GM20431 (cell line): Measurements from ENCODE around the gene TMEM141.
"Not testable (repeated sequence)": the region's sequence is repeated elsewhere in the genome, so short reads cannot be mapped to it uniquely, and the experiment has no call there.

Source experiments
- in situ Hi-C: fragments of 300-500 bp; cut with MseI, MboI; formaldehyde crosslinking; loops from one replicate; pipeline ENCODE4 v1.15.0; 2020; ENCODE audit warnings: low sequenced_read_pairs; ENCODE audit not compliant: unreplicated experiment

TMEM141 gene

DNA sequence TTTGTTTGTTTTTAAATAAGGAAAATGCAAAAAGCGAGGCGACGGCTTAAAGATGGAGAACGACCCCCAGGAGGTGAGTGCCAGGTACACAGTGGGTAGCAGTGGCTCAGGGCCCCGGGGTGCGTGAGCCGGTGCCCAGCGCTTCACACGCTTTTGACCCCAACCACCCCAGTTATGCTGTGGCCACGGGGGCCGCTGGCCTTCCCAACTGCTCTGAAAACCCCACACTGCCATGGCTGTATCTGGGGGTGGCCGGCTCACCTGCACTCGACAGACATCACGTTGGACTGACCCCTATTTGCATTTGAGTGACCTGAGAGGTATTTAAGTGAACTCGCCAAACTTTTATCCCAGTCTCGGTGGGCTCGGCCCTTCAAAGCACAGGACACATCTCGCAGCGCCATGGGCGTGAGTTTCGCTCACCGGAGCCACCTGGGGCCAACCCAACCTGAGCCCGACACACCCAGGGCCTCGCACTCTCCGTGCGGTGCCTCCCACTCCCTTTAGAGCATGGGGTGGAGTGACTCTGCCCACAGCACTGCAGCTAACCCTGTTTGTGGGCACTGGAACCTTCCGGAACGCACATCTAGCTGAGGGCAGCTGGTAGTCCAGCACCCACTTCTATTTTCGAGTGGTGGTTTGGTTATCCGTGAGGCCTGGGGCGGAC is 37.5 kb downstream of the TMEM141 start:
- in situ Hi-C loops, result no loop called here

DNA sequence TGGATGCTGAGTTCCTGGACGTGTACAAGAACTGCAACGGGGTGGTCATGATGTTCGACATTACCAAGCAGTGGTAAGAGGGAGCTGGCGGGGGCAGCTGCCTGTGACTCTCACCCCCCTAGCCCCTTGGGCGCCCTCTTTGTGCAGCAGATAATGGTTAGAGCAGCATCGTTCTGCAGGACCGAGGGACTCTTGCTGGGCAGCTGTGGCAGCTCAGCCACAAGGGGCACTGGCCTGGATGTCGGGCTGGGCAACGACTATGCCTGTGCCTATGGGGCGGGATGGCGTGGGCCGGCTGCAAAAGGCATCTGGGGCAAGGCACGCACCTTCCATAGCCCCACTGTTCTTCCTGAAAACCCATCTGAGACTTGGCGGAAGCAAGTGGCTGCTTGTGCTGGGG is 38.3 kb downstream of the TMEM141 start:
- in situ Hi-C loops, result no loop called here

DNA sequence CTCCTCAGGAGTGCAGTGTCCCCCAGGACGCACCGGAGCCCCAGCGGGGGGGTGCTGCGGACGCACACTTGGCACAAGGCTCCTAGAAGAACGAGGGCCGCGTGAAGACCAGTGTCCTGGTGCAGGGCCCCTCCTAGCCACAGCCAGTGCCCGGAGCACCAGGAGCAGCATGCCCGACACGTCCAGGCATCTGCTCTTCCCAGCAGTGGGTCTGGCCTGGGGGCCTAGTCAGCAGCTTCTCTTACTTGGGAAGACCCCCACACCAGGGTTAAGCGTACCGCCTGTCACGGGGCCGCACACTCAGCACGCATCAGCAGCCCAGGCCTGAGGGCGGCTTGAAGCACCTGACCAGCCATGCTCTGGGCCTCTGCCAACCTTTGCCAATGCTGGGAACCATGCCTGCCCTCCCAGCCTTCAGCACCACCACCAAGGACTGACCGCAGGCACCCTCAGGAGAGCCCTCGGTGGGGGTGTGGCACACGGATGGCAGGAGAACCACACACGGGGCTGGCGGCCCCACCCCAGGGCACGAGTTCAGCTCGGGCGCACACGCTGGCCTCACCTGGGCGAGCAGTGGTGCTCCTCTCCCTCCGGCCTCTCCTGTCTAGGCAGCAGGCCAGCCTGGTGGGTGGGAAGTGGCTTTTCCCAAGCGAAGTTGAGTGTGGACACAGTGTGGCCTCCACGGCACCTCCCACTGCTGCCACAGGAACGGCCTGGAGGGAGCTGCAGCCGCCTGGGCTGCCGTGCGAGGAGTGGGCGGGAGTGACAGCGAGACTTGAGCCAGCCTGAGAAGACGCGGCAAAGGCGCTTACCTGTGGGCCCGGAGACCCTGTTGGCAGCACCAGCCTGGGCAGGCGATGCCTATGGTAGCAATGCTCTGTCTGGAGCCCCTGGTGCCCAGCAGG is 39.1 kb downstream of the TMEM141 start:
- in situ Hi-C loops, result no loop called here

DNA sequence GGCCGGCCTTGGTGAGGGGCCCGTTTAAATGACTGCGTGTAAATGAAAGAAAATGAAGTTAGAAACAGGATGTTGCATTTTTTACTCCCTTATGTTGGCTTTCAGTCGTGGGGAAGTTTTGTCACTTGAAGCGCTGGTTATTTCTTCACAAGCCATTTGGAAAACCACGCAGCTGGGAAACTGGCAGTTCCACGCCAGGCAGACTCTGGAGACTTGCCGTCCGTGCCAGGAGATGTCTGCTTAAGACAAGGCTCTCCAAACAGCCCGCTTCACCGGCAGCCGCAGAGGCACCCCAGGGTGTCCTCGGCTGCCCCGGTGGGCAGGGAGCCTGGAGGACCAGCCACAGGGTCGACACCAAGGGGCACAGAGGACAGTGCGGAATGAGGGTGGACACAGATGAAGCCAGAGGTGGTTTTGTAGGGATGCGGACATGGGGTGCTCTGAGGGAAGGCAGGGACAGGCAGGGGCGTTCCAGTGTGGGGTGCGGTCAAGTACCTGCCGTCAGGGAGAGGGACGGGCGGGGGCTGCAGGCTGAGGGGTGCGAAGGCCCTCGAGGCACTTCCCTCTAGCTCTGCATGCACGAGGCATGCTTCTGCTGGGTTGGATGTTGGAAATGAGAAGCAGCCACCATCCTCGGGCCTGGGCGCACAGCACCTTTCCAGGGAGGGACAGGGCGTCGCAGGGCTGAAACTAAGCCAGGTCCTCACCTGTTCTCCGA is 40.0 kb downstream of the TMEM141 start:
- in situ Hi-C loops, result no loop called here

DNA sequence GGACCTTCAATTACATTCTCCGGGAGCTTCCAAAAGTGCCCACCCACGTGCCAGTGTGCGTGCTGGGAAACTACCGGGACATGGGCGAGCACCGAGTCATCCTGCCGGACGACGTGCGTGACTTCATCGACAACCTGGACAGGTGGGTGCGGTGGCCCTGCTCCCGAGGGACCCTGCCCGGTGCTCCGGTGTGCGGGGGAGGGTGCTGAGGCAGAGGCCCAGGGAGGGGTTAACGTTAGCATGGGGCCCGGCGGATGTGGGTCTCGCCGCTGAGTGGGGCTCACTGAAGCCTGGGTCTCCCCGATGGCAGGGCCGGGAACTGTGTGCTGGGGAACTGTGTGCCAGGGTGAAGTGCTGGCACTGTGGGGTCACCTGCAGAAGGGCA is 40.6 kb downstream of the TMEM141 start:
- in situ Hi-C loops, result no loop called here

DNA sequence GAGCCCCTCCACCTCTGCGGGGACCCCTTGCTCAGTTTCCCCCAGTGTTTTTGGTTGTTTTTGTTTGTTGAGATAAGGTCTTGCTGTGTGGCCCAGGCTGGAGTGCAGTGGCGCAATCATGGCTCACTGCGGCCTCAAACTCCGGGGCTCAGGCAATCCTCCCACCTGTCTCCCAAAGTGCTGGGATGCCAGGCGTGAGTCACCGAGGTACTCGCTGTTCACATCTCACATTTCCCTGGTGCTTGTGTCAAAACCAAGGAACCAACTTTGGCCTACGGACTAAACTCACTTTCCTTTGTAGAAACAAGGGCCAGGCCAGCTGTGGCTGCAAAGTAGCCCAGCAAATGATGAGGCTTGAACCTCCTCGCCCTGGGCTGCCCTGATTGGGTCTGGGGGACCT is 41.4 kb downstream of the TMEM141 start:
- in situ Hi-C loops, result no loop called here

DNA sequence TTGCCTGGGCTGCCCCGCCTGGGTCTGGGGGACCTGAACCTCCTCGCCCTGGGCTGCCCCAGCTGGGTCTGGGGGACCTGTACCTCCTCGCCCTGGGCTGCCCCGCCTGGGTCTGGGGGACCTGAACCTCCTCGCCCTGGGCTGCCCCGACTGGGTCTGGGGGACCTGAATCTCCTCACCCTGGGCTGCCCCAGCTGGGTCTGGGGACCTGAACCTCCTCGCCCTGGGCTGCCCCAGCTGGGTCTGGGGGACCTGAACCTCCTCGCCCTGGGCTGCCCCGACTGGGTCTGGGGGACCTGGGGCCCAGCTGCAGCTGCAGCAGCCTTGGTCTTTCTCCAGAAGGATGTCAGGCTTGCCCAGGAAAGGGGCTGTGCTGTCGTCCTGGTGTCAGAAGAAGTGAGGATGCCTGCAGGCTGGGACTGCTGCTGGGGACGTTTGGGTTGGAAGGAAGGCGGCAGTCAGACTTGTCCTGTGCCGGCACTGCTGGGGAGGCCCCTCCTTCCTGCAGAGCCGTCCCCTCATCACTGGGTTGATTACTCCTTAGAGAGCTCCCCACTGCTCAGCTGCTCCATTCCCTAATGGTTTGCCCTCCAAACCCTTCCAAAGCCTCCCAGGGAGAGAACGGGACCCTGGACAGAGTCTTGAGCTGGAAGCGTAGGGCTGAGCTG is 42.4 kb downstream of the TMEM141 start:
- in situ Hi-C loops, result not testable (repeated sequence)

DNA sequence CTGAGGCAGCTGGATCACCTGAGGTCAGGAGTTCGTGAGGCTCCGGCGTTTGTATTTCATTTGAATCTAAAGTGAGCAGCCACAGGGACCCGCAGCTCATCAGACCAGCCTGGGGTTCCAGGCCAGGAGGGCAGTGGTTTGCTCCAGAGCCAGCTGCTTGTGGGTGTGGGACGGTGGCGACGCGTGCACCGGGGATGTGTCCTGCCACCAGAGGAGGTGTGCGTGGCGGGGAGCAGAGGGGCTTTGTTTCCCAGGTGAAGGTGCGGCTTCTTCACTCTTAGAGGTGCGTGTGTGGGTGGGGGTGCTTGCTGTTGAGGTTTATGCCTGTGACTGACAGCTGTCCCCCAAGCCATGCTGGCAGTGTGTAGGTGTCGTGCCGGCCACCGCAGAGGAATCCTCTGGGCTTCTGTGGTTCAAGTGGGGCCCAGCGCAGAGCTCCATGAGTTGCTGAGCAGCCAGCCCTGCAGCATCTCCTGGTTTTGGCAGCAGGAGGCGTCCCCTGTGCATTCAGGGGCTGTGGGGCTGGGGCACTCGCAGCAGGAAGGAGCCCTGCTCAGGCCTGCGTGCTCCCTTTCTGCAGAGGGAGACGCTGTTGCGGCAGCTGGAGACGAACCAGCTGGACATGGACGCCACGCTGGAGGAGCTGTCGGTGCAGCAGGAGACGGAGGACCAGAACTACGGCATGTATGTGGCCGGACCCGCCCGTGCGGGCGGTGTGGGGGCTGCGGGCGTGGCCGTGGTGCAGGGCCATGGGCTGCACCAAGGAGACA is 44.2 kb downstream of the TMEM141 start:
- in situ Hi-C loops, result no loop called here

DNA sequence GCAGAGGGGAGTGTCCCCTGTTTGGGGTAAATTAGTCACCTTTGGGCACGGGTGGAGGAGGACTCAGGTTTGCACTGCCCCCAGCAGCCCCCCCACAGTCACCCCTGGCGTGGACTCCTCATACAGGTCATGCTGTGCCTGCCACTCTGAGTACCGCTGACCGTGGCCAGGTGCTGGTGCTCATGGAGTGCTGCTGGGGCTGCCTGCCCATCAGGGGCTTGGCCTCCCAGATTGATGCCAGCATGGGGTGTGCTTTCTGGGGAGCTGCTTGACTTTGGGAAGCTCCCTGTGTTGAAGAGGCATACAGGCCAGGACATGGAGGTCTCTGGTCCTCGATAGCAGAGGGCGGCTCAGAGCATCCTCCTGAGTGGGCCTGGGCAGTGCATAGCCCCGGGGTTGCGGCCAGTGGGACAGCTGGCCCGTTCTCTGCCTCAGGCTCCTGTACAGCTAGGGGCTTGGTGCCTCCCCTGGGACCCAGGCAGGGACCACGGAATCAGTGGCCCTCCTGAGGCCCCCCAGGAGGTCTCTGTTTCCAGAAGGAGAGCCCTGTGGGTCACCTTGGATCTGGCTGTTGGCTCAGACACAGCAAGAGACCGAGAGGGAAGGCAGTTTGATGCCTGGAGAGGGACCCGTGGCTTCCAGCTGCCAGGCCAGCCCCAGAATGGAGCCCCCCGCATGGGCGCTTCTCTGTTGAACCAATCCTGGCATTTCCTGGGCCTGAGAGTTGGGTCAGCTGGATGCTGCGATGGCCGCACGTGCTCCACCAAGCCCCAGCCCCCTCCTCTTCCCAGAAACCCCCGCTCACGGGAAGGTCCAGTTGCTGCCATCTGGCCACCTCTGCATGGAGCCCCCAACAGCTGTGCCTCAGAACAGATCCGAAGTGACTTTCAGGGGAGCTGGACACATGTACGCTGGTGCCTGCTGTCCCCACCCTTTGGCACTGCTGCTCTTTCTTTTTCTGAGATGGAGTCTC is 45.1 kb downstream of the TMEM141 start:
- in situ Hi-C loops, result no loop called here

DNA sequence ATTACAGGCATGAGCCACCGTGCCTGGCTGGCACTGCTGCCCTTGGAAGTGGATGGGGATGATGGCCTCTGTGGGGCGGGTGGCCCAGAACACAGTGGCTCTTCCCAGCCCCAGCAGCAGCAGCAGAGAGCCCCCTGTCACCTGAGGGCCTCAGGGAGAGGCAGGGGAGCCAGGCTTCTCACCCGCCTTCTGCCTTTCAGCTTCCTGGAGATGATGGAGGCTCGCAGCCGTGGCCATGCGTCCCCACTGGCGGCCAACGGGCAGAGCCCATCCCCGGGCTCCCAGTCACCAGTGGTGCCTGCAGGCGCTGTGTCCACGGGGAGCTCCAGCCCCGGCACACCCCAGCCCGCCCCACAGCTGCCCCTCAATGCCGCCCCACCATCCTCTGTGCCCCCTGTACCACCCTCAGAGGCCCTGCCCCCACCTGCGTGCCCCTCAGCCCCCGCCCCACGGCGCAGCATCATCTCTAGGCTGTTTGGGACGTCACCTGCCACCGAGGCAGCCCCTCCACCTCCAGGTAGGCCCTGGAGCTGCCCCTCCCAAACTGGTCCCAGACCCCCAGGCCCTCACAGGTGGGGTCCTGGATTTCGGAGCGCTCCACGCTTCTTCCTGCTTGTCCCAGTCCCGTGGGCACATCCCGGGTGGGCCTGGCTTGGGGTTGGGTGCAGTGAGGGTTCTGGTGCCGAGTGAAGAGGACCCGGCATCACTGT is 46.2 kb downstream of the TMEM141 start:
- in situ Hi-C loops, result no loop called here

DNA sequence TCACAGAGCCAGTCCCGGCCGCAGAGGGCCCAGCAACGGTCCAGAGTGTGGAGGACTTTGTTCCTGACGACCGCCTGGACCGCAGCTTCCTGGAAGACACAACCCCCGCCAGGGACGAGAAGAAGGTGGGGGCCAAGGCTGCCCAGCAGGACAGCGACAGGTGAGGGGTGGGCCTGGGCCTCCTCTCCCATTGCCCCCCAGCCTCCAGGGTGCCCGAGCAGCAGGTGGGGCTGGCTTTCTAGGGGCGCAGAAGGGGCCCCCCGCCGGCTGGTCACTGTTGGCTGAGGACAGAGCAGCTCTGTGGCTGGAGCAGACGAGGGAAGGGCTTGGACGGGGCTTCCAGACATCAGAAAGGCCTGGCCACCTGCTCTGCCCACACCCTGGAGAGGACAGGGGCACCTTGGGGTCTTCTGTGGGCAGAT is 46.7 kb downstream of the TMEM141 start:
- in situ Hi-C loops, result not testable (repeated sequence)

DNA sequence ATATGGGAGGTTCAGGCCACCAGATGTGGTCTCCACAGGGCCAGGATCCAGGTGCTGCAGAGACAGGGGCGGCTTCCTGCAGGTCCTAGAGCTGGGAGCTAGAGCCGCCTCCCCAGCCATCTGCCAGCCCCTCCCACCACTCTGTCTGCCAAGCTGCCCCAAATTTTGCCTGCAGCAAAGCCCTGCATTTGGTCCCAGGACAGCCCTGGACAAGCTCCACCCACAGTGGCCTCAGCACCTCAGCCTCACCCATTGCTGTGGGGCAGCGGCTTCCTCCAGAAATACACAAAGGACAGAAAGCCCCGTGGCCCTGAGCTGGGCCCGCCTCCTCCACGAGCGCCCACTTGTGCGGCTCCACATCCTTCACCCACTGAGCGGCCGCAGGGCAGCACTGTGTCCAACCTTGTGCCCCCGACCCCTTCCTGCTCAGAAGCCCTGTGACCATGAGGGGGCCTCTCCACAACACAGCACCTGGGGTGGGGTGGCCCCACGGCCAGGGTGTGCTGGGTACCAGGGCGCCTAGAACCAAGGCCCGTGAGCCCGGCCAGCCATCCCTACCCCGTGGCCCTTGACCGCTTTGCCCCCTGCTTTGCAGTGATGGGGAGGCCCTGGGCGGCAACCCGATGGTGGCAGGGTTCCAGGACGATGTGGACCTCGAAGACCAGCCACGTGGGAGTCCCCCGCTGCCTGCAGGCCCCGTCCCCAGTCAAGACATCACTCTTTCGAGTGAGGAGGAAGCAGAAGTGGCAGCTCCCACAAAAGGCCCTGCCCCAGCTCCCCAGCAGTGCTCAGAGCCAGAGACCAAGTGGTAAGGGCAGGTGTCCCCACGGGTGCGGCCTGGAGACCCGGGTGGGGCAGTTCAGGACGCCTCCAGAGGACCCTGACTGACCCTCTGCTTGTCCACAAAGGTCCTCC is 47.4 kb downstream of the TMEM141 start:
- in situ Hi-C loops, result no loop called here

DNA sequence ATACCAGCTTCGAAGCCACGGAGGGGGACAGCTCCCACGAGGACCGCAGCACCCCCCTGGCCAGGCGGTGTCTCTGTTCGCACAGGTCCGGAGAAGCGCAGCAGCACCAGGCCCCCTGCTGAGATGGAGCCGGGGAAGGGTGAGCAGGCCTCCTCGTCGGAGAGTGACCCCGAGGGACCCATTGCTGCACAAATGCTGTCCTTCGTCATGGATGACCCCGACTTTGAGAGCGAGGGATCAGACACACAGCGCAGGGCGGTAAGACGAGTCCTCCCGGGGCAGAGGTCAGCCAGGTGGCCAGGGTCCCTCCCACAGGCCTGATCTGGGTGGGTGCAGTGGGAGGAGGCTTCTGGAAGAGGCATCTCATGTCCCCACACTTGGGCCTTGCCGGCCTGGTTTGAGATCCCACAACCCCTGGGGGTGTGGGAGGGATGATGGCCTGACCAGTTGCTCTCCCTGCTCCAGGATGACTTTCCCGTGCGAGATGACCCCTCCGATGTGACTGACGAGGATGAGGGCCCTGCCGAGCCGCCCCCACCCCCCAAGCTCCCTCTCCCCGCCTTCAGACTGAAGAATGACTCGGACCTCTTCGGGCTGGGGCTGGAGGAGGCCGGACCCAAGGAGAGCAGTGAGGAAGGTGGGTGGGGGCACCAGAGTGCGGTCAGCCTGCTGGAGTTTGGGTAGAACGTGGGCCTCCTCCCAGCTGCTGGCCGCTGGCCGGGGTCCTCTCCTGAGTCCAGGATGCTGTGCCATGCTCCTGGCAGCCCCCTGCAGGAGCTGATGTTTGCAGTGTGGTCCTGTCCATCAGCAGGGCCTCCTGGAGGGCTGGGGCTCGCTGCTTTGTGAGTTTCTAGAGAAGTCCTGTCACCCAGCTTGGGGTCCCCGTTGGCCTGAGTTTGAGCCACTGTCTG is 48.3 kb downstream of the TMEM141 start:
- in situ Hi-C loops, result no loop called here

DNA sequence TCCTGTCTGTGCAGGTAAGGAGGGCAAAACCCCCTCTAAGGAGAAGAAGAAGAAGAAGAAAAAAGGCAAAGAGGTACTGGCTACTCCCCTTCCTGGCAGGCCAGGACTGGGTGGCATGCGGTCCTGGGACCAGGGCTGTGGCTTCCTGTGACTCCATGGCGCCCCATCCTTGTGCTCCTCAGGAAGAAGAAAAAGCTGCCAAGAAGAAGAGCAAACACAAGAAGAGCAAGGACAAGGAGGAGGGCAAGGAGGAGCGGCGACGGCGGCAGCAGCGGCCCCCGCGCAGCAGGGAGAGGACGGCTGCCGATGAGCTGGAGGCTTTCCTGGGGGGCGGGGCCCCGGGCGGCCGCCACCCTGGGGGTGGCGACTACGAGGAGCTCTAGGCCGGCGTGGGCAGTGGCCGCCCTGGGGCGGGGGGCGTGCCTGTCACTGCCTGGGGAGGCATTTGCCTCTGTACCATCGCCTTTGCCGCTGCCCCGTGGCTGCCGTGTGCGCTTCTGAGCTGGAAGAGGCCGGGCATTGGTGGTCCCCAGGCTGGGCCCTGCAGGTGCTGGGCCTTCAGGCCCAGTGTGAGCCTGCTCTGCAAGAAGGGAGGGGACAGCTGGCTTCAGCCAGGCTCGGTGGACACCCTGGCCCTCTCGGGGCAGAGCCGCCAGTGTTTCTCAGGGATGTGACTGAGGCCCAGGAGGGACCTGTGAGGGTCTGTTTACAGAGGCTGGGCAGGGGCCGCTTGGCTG is 49.2 kb downstream of the TMEM141 start:
- in situ Hi-C loops, result no loop called here
